K562 treated with DMSO at 1 percent for 4 hours (cell line): ENCODE data around the gene CLEC2A. TPM values are rescaled to one million over a fixed set of nuclear protein-coding genes. Genes with fewer than 3 reads are reported as not detected.

Source experiments
- total RNA-seq: library from RNA; unstranded; fragments of 300-600 nt; gene quantifications from 2 replicates; pipeline ENCODE4 v1.2.3, GENCODE V29; 2022; ENCODE audit not compliant: insufficient read depth

Gene CLEC2A
- total RNA-seq = not detected in 2 replicates

GRCh38 chr12:9932270-9932669, at the start of gene CLEC2A:
TSS of gene CLEC2A (minus strand) at chr12:9932370. CDS start at chr12:9932329, 41 bp downstream.

GRCh38 chr12:9971181-9971580, 39.0 kb upstream of the CLEC2A start, which contains the start of gene CLEC12A:
TSS of gene CLEC12A (plus strand) at chr12:9971409. CDS start at chr12:9971597, 188 bp downstream.

GRCh38 chr12:9881246-9881645, 50.9 kb downstream of the CLEC2A start, which contains the start of gene KLRF2:
TSS of gene KLRF2 (plus strand) at chr12:9881489. CDS start at chr12:9881596, 107 bp downstream.

GRCh38 chr12:9869307-9870161, 62.6 kb downstream of the CLEC2A start, which contains the start of gene CLEC2B:
TSS of gene CLEC2B (minus strand) at chr12:9869354.

Other genes with a start within 250 kb of the CLEC2A start
- gene CLECL1, start 199.3 kb downstream of the CLEC2A start, total RNA-seq = not detected in 2 replicates
- 1.1 and 3.2 TPM in 2 replicates for gene CD69, start 171.5 kb downstream of the CLEC2A start, total RNA-seq
- gene KLRF1, start 104.9 kb downstream of the CLEC2A start, total RNA-seq = not detected in 2 replicates
- gene CLEC2B, start 63.0 kb downstream of the CLEC2A start, total RNA-seq = 0.90 TPM in 1 of 2 replicates, not detected in the other
- not detected in 2 replicates for gene KLRF2, start 50.9 kb downstream of the CLEC2A start, total RNA-seq
- gene CLEC12A, start 39.0 kb upstream of the CLEC2A start, total RNA-seq = not detected in 2 replicates
- gene CLEC1B, start 66.8 kb upstream of the CLEC2A start, total RNA-seq = not detected in 2 replicates
- gene CLEC12B, start 78.3 kb upstream of the CLEC2A start, total RNA-seq = not detected in 2 replicates
- gene CLEC9A, start 98.3 kb upstream of the CLEC2A start, total RNA-seq = not detected in 2 replicates
- not detected in 2 replicates for gene CLEC1A, start 166.6 kb upstream of the CLEC2A start, total RNA-seq
- not detected in 2 replicates for gene CLEC7A, start 197.8 kb upstream of the CLEC2A start, total RNA-seq
- not detected in 2 replicates for gene OLR1, start 239.8 kb upstream of the CLEC2A start, total RNA-seq
- gene TMEM52B, start 246.7 kb upstream of the CLEC2A start, total RNA-seq = not detected in 2 replicates